Rectal smooth muscle tissue (tissue), 1 donor: Measurements from ENCODE around the gene ZNF774.
"Not testable (repeated sequence)": the region's sequence is repeated elsewhere in the genome, so short reads cannot be mapped to it uniquely, and the experiment has no call there.

Experiments used
- H3K27ac ChIP-seq: one replicate; pipeline ENCODE4 v1.7.0; 2013; ENCODE audit warnings: low read depth, low read length, inconsistent platforms
- H3K27me3 ChIP-seq: one replicate; pipeline ENCODE4 v1.7.0; 2013; ENCODE audit warnings: low read length; ENCODE audit not compliant: control insufficient read depth, insufficient read depth
- H3K36me3 ChIP-seq: one replicate; pipeline ENCODE4 v1.7.0; 2013; ENCODE audit warnings: low read length; ENCODE audit not compliant: control insufficient read depth, insufficient read depth
- H3K4me1 ChIP-seq: one replicate; pipeline ENCODE4 v1.7.0; 2013; ENCODE audit warnings: low read length; ENCODE audit not compliant: control insufficient read depth, insufficient read depth
- H3K4me3 ChIP-seq: one replicate; pipeline ENCODE4 v1.7.0; 2013; ENCODE audit warnings: low read length
- H3K9ac ChIP-seq: one replicate; pipeline ENCODE4 v1.7.0; 2013; ENCODE audit warnings: low read length

The ZNF774 gene

GRCh38 chr15:90325726-90326125, 26.4 kb upstream of the ZNF774 start:
- no peak overlapping the region for H3K9ac ChIP-seq
- no peaks in the 10 kb centered on the region for H3K27me3 ChIP-seq
- H3K4me3 ChIP-seq: no peak overlapping the region

DNA sequence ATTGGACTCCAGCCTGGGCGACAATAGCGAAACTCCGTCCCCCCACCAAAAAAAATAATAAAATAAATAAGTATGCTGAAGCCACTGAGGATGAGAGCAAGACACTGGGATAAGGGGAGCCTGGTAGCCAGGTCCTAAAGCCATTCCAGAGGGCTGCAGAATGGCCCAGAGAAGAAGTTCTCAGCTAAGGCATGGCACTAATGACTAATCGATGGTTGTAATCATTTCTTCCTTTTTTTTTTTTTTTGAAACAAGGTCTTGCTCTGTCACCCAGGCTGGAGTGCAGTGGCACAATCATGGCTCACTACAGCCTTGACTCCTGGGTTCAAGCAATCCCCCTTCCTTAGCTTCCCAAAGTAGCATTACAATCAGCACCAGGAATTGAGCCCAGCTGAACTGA, 25.6 kb upstream of the ZNF774 start:
- Histone ChIP-seq H3K9ac (no peak overlapping the region), H3K4me3 (no peak overlapping the region), H3K36me3 (no peaks in the 10 kb centered on the region), H3K4me1 (no peaks in the 10 kb centered on the region), H3K27ac (no peak overlapping the region), H3K27me3 (no peaks in the 10 kb centered on the region)

More at GRCh38 chr15:90325726-90326125, 26.4 kb upstream of the ZNF774 start:
- H3K4me1 ChIP-seq: no peaks in the 10 kb centered on the region
- no peaks in the 10 kb centered on the region for H3K36me3 ChIP-seq
- H3K27ac ChIP-seq: no peak overlapping the region

- no peaks in the 10 kb centered on the region for H3K4me1 ChIP-seq
- no peaks in the 10 kb centered on the region for H3K36me3 ChIP-seq
- H3K9ac ChIP-seq: no peak overlapping the region
- no peak overlapping the region for H3K27ac ChIP-seq
- H3K27me3 ChIP-seq: no peaks in the 10 kb centered on the region
- no peak overlapping the region for H3K4me3 ChIP-seq
Measured at GRCh38 chr15:90327311-90327710, 24.8 kb upstream of the ZNF774 start.

DNA sequence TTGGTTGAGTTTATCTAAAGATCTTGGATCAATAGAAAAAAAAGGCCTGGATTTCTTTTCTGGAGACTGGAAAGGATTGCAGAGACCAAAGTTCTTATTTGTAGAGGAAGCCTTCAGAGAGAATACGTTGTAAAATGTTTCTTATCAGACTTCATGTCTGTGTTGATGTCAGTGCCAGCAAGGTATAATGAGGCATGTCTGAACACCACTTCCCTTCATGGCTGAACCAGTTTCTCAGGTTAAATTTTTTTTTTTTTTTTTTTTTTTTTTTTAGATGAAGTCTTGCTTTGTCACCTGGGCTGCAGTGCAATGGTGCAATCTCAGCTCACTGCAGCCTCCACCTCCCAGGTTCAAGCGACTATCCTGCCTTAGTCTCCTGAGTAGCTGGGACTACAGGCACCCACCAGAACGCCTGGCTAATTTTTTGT, 17.8 kb upstream of the ZNF774 start:
- H3K4me3 ChIP-seq: no peak overlapping the region
- H3K9ac ChIP-seq: no peak overlapping the region
- H3K27ac ChIP-seq: no peak overlapping the region
- no peaks in the 10 kb centered on the region for H3K27me3 ChIP-seq
- no peaks in the 10 kb centered on the region for H3K4me1 ChIP-seq
- no peaks in the 10 kb centered on the region for H3K36me3 ChIP-seq

GRCh38 chr15:90336705-90337141, 15.4 kb upstream of the ZNF774 start:
- Histone ChIP-seq H3K36me3 (no peaks in the 10 kb centered on the region), H3K4me3 (no peak overlapping the region), H3K27ac (no peak overlapping the region), H3K27me3 (no peaks in the 10 kb centered on the region), H3K9ac (no peak overlapping the region), H3K4me1 (no peaks in the 10 kb centered on the region)

GRCh38 chr15:90337256-90337655, 14.8 kb upstream of the ZNF774 start:
- H3K4me3 ChIP-seq: no peak overlapping the region
- no peaks in the 10 kb centered on the region for H3K36me3 ChIP-seq
- H3K4me1 ChIP-seq: no peaks in the 10 kb centered on the region
- no peaks in the 10 kb centered on the region for H3K27me3 ChIP-seq
- H3K27ac ChIP-seq: no peak overlapping the region
- no peak overlapping the region for H3K9ac ChIP-seq

GRCh38 chr15:90338532-90338931, 13.6 kb upstream of the ZNF774 start:
- H3K9ac ChIP-seq: no peak overlapping the region
- H3K27ac ChIP-seq: no peak overlapping the region
- no peaks in the 10 kb centered on the region for H3K36me3 ChIP-seq
- no peak overlapping the region for H3K4me3 ChIP-seq
- no peaks in the 10 kb centered on the region for H3K27me3 ChIP-seq
- H3K4me1 ChIP-seq: no peaks in the 10 kb centered on the region

GRCh38 chr15:90340345-90340744, 11.7 kb upstream of the ZNF774 start:
- H3K36me3 ChIP-seq: no peaks in the 10 kb centered on the region
- H3K9ac ChIP-seq: no peak overlapping the region
- no peaks in the 10 kb centered on the region for H3K4me1 ChIP-seq
- no peak overlapping the region for H3K27ac ChIP-seq
- no peaks in the 10 kb centered on the region for H3K27me3 ChIP-seq
- H3K4me3 ChIP-seq: no peak overlapping the region

DNA sequence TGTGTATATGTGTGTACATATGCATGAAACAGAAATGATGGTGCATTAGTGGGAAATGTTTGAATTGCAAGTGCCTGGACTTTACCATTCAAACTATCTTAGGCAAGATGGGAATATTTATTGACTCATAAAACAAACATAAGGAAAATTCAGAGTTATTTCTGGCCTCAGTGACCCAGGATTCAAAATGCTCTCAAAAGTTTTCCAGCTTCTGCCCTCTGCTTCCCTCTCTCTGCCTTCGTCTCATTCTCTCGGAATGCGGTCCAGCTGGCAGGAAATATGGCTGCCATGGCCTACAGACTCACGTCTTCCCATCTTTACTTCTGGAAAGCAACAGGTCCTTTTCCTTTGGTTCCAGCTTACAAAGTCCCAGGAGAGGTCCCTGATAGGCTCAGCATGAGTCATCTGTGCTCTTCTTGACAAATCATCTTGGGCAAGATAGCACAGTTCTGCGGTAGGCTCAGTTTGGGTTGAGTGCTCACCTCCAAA, 8.7 kb upstream of the ZNF774 start:
- Histone ChIP-seq H3K9ac (no peak overlapping the region), H3K36me3 (no peaks in the 10 kb centered on the region), H3K4me3 (no peak overlapping the region), H3K4me1 (no peaks in the 10 kb centered on the region), H3K27me3 (no peaks in the 10 kb centered on the region), H3K27ac (no peak overlapping the region)

- Histone ChIP-seq H3K4me1 (no peaks in the 10 kb centered on the region), H3K4me3 (no peak overlapping the region), H3K27ac (no peak overlapping the region), H3K9ac (no peak overlapping the region), H3K27me3 (no peaks in the 10 kb centered on the region), H3K36me3 (no peaks in the 10 kb centered on the region)
Measured at GRCh38 chr15:90344662-90345061, 7.4 kb upstream of the ZNF774 start.

- H3K27ac ChIP-seq: no peak overlapping the region
- no peaks in the 10 kb centered on the region for H3K36me3 ChIP-seq
- H3K4me1 ChIP-seq: no peaks in the 10 kb centered on the region
- no peaks in the 10 kb centered on the region for H3K27me3 ChIP-seq
- H3K4me3 ChIP-seq: no peak overlapping the region
- H3K9ac ChIP-seq: no peak overlapping the region
Measured at GRCh38 chr15:90345857-90346256, 6.2 kb upstream of the ZNF774 start.

- not testable (repeated sequence) for H3K4me1 ChIP-seq, H3K27ac ChIP-seq, H3K4me3 ChIP-seq, H3K27me3 ChIP-seq, H3K9ac ChIP-seq, H3K36me3 ChIP-seq
Measured at GRCh38 chr15:90347431-90348065, 4.5 kb upstream of the ZNF774 start.

GRCh38 chr15:90348456-90348855, 3.6 kb upstream of the ZNF774 start:
- H3K4me3 ChIP-seq: no peak overlapping the region
- H3K4me1 ChIP-seq: no peaks in the 10 kb centered on the region
- no peak overlapping the region for H3K27ac ChIP-seq
- no peak overlapping the region for H3K9ac ChIP-seq
- no peaks in the 10 kb centered on the region for H3K36me3 ChIP-seq
- no peaks in the 10 kb centered on the region for H3K27me3 ChIP-seq
